ENCODE measurements around the gene ENKUR.

ENKUR gene

GRCh38 chr10:25052012-25052411 lies 36.1 kb upstream of the ENKUR start:
- FAIRE-seq (no peak), DNase-seq (ENCODE audit: insufficient read length, low spot score) (no peak)
- TF ChIP-seq POLR2A (IDR thresholded peaks at IDR 0.05; ENCODE audit: low read depth, low read length) = no peak
- no peak for TF ChIP-seq PAX5 (IDR thresholded peaks at IDR 0.05; ENCODE audit: insufficient read depth, low read length, severe bottlenecking)
- no peak for TF ChIP-seq TAF1 (IDR thresholded peaks at IDR 0.05; ENCODE audit: low read depth, low read length)
- no peak for TF ChIP-seq POU2F2 (IDR thresholded peaks at IDR 0.05; ENCODE audit: low read depth, low read length)
- no peak for TF ChIP-seq SPI1 (IDR thresholded peaks at IDR 0.05; ENCODE audit: low read depth, low read length)
- TF ChIP-seq POLR2AphosphoS5 (IDR thresholded peaks at IDR 0.05; ENCODE audit: low read depth, low read length) = no peak

- FAIRE-seq (no peak), DNase-seq (ENCODE audit: insufficient read length, low spot score) (no peak)
- TF ChIP-seq POLR2A (IDR thresholded peaks at IDR 0.05; ENCODE audit: low read depth, low read length) (no peak), POU2F2 (IDR thresholded peaks at IDR 0.05; ENCODE audit: low read depth, low read length) (no peak), SPI1 (IDR thresholded peaks at IDR 0.05; ENCODE audit: low read depth, low read length) (no peak), TAF1 (IDR thresholded peaks at IDR 0.05; ENCODE audit: low read depth, low read length) (no peak), POLR2AphosphoS5 (IDR thresholded peaks at IDR 0.05; ENCODE audit: low read depth, low read length) (no peak), PAX5 (IDR thresholded peaks at IDR 0.05; ENCODE audit: insufficient read depth, low read length, severe bottlenecking) (no peak)
These were observed 34.4 kb upstream of the ENKUR start for GRCh38 chr10:25050402-25050801.

- TF ChIP-seq PAX5 (IDR thresholded peaks at IDR 0.05; ENCODE audit: insufficient read depth, low read length, severe bottlenecking) = no peak
- no peak for TF ChIP-seq SPI1 (IDR thresholded peaks at IDR 0.05; ENCODE audit: low read depth, low read length)
- no peak for TF ChIP-seq POLR2A (IDR thresholded peaks at IDR 0.05; ENCODE audit: low read depth, low read length)
- no peak for TF ChIP-seq TAF1 (IDR thresholded peaks at IDR 0.05; ENCODE audit: low read depth, low read length)
- TF ChIP-seq POU2F2 (IDR thresholded peaks at IDR 0.05; ENCODE audit: low read depth, low read length) = no peak
- no peak for TF ChIP-seq POLR2AphosphoS5 (IDR thresholded peaks at IDR 0.05; ENCODE audit: low read depth, low read length)
- FAIRE-seq (no peak), DNase-seq (ENCODE audit: insufficient read length, low spot score) (no peak)
These were observed 34.0 kb upstream of the ENKUR start for GRCh38 chr10:25049966-25050365.

GRCh38 chr10:25048450-25048849 lies 32.5 kb upstream of the ENKUR start:
- no peak for DNase-seq (ENCODE audit: insufficient read length, low spot score)
- no peak for FAIRE-seq
- TF ChIP-seq TAF1 (IDR thresholded peaks at IDR 0.05; ENCODE audit: low read depth, low read length) = no peak
- no peak for TF ChIP-seq POU2F2 (IDR thresholded peaks at IDR 0.05; ENCODE audit: low read depth, low read length)
- no peak for TF ChIP-seq POLR2AphosphoS5 (IDR thresholded peaks at IDR 0.05; ENCODE audit: low read depth, low read length)
- no peak for TF ChIP-seq POLR2A (IDR thresholded peaks at IDR 0.05; ENCODE audit: low read depth, low read length)
- TF ChIP-seq SPI1 (IDR thresholded peaks at IDR 0.05; ENCODE audit: low read depth, low read length) = no peak

GRCh38 chr10:25047591-25048301 lies 31.8 kb upstream of the ENKUR start:
- FAIRE-seq (no peak), DNase-seq (ENCODE audit: insufficient read length, low spot score) (no peak)
- TF ChIP-seq TAF1 (IDR thresholded peaks at IDR 0.05; ENCODE audit: low read depth, low read length) (no peak), PAX5 (IDR thresholded peaks at IDR 0.05; ENCODE audit: insufficient read depth, low read length, severe bottlenecking) (no peak), POLR2A (IDR thresholded peaks at IDR 0.05; ENCODE audit: low read depth, low read length) (no peak), SPI1 (IDR thresholded peaks at IDR 0.05; ENCODE audit: low read depth, low read length) (no peak), POU2F2 (IDR thresholded peaks at IDR 0.05; ENCODE audit: low read depth, low read length) (no peak)

- no peak for FAIRE-seq
- no peak for DNase-seq (ENCODE audit: insufficient read length, low spot score)
- no peak for TF ChIP-seq TAF1 (IDR thresholded peaks at IDR 0.05; ENCODE audit: low read depth, low read length)
- TF ChIP-seq SPI1 (IDR thresholded peaks at IDR 0.05; ENCODE audit: low read depth, low read length) = no peak
- TF ChIP-seq POLR2AphosphoS5 (IDR thresholded peaks at IDR 0.05; ENCODE audit: low read depth, low read length) = no peak
- no peak for TF ChIP-seq POLR2A (IDR thresholded peaks at IDR 0.05; ENCODE audit: low read depth, low read length)
- TF ChIP-seq POU2F2 (IDR thresholded peaks at IDR 0.05; ENCODE audit: low read depth, low read length) = no peak
- no peak for TF ChIP-seq PAX5 (IDR thresholded peaks at IDR 0.05; ENCODE audit: insufficient read depth, low read length, severe bottlenecking)
These were observed 31.1 kb upstream of the ENKUR start for GRCh38 chr10:25047088-25047487.

- FAIRE-seq (no peak), DNase-seq (ENCODE audit: insufficient read length, low spot score) (no peak)
- TF ChIP-seq SPI1 (IDR thresholded peaks at IDR 0.05; ENCODE audit: low read depth, low read length) = no peak
- TF ChIP-seq PAX5 (IDR thresholded peaks at IDR 0.05; ENCODE audit: insufficient read depth, low read length, severe bottlenecking) = no peak
- no peak for TF ChIP-seq POLR2A (IDR thresholded peaks at IDR 0.05; ENCODE audit: low read depth, low read length)
- no peak for TF ChIP-seq POLR2AphosphoS5 (IDR thresholded peaks at IDR 0.05; ENCODE audit: low read depth, low read length)
- TF ChIP-seq TAF1 (IDR thresholded peaks at IDR 0.05; ENCODE audit: low read depth, low read length) = no peak
- TF ChIP-seq POU2F2 (IDR thresholded peaks at IDR 0.05; ENCODE audit: low read depth, low read length) = no peak
These were observed 30.7 kb upstream of the ENKUR start for GRCh38 chr10:25046641-25047040.

- TF ChIP-seq PAX5 (IDR thresholded peaks at IDR 0.05; ENCODE audit: insufficient read depth, low read length, severe bottlenecking) (no peak), POLR2A (IDR thresholded peaks at IDR 0.05; ENCODE audit: low read depth, low read length) (no peak), TAF1 (IDR thresholded peaks at IDR 0.05; ENCODE audit: low read depth, low read length) (no peak), POLR2AphosphoS5 (IDR thresholded peaks at IDR 0.05; ENCODE audit: low read depth, low read length) (no peak), POU2F2 (IDR thresholded peaks at IDR 0.05; ENCODE audit: low read depth, low read length) (no peak), SPI1 (IDR thresholded peaks at IDR 0.05; ENCODE audit: low read depth, low read length) (no peak)
- DNase-seq (ENCODE audit: insufficient read length, low spot score) = no peak
- FAIRE-seq = no peak
These were observed 23.6 kb upstream of the ENKUR start for GRCh38 chr10:25039531-25039930.

- FAIRE-seq = no peak
- DNase-seq (ENCODE audit: insufficient read length, low spot score) = no peak
These were observed 22.4 kb upstream of the ENKUR start for GRCh38 chr10:25038325-25038724.

More at GRCh38 chr10:25038325-25038724, 22.4 kb upstream of the ENKUR start:
- TF ChIP-seq TAF1 (IDR thresholded peaks at IDR 0.05; ENCODE audit: low read depth, low read length) = no peak
- no peak for TF ChIP-seq SPI1 (IDR thresholded peaks at IDR 0.05; ENCODE audit: low read depth, low read length)
- TF ChIP-seq POLR2AphosphoS5 (IDR thresholded peaks at IDR 0.05; ENCODE audit: low read depth, low read length) = no peak
- no peak for TF ChIP-seq PAX5 (IDR thresholded peaks at IDR 0.05; ENCODE audit: insufficient read depth, low read length, severe bottlenecking)
- no peak for TF ChIP-seq POLR2A (IDR thresholded peaks at IDR 0.05; ENCODE audit: low read depth, low read length)
- TF ChIP-seq POU2F2 (IDR thresholded peaks at IDR 0.05; ENCODE audit: low read depth, low read length) = no peak
